DOHH2 (cell line): ENCODE data around the gene TEAD3.

Experiments
- H3F3A ChIP-seq: fragments of 200-600 bp; sonication (generic), shearing (Covaris generic); 2 replicates; pipeline ENCODE4 v1.6.0; 2016; ENCODE audit warnings: antibody characterized with exemption, mild to moderate bottlenecking; ENCODE audit not compliant: control insufficient read depth, insufficient read depth
- H3K27ac ChIP-seq: fragments of 200-600 bp; sonication (generic); 2 replicates; pipeline ENCODE4 v1.5.1; 2014; ENCODE audit warnings: low read depth, mild to moderate bottlenecking, low read length, moderate library complexity
- H3K27me3 ChIP-seq: fragments of 200-600 bp; sonication (generic); 2 replicates; pipeline ENCODE4 v1.6.1; 2014; ENCODE audit warnings: mild to moderate bottlenecking, low read length, mixed read lengths; ENCODE audit not compliant: control insufficient read depth
- H3K36me3 ChIP-seq: fragments of 200-600 bp; sonication (generic); 2 replicates; pipeline ENCODE4 v1.6.1; 2014; ENCODE audit warnings: mild to moderate bottlenecking, low read length, moderate library complexity, mixed read lengths; ENCODE audit not compliant: control insufficient read depth
- H3K4me1 ChIP-seq: fragments of 200-600 bp; sonication (generic); 2 replicates; pipeline ENCODE4 v1.6.1; 2014; ENCODE audit warnings: mild to moderate bottlenecking, low read length, mixed read lengths; ENCODE audit not compliant: control insufficient read depth
- H3K4me2 ChIP-seq: fragments of 200-600 bp; sonication (generic); 2 replicates; pipeline ENCODE4 v1.6.0; 2014; ENCODE audit warnings: mild to moderate bottlenecking, low read length, moderate library complexity
- H3K4me3 ChIP-seq: fragments of 200-600 bp; sonication (generic); 2 replicates; pipeline ENCODE4 v1.5.1; 2014; ENCODE audit warnings: mild to moderate bottlenecking, low read length, mixed read lengths
- H3K79me2 ChIP-seq: fragments of 200-600 bp; sonication (generic); 2 replicates; pipeline ENCODE4 v1.6.1; 2014; ENCODE audit warnings: mild to moderate bottlenecking, low read length, mixed read lengths; ENCODE audit not compliant: control insufficient read depth
- H3K9me2 ChIP-seq: fragments of 200-600 bp; sonication (generic); replicated peaks from 2 replicates; pipeline ENCODE4 v1.6.1; 2014; ENCODE audit warnings: mild to moderate bottlenecking, low read length, mixed read lengths; ENCODE audit not compliant: control insufficient read depth
- H3K9me3 ChIP-seq: fragments of 200-600 bp; sonication (generic); 2 replicates; pipeline ENCODE4 v1.6.1; 2014; ENCODE audit warnings: antibody characterized with exemption, low read length, mixed read lengths; ENCODE audit not compliant: control insufficient read depth, insufficient read depth
- H4K20me1 ChIP-seq: fragments of 200-600 bp; sonication (generic); 2 replicates; pipeline ENCODE4 v1.6.0; 2014; ENCODE audit warnings: low read depth, mild to moderate bottlenecking, antibody characterized with exemption, low read length, moderate library complexity; ENCODE audit not compliant: control insufficient read depth, insufficient read depth
- EZH2phosphoT487 ChIP-seq: fragments of 200-600 bp; sonication (generic); IDR thresholded peaks from 2 replicates; pipeline ENCODE4 v1.6.1; 2017; ENCODE audit warnings: borderline replicate concordance, mild to moderate bottlenecking, antibody characterized with exemption, low read length, moderate library complexity, mixed read lengths
- TF ChIP-seq, protein P1 (sequence below): fragments of 200-600 bp; sonication (generic); IDR thresholded peaks from one replicate; pipeline ENCODE4 v1.5.1; 2014; ENCODE audit warnings: antibody characterized with exemption, mild to moderate bottlenecking, low read depth, low read length; ENCODE audit not compliant: poor library complexity, severe bottlenecking

TEAD3 gene

DNA sequence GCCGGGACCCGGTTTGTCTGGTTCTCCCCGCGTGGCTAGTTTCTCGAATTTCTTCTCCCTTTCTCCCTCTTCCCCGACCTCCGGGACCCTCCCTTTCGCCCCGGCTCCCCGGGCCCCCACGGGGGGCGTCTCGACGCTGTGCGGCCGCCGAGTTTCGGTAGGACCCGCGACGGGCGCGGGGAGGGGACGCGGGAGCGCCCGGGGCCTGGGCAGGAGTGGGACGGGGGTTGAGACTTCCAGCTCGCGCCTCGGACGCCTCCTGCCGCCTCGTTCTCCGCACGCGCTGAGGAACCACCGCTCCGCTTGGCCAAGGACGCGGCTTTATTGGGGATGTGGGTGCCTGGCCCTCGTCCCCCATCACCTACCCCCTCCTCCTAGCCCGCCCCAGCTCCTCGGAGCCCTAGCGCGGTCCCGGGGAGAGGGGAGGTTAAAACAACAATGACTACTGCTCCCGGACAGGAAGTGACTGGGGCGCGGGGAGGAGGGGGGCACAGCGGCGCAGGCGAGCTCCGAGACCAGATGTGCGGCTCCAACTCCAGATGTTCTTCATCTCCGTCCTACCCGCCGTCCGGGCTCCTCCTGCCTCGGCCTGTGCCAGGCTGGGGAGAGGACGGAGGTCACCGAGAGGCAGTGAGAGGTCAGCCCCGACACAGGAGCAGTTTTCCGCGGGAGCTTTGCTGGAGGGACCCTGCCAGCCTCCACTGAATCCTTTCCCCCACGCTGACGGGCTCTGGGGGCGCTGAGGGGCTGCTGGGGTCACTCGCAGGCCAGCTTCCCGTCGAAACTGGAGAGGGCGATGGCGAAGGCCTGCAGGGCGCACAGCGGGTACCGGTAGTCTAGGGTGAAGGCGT, 917 bp upstream of the TEAD3 start:
- Histone ChIP-seq H3K27me3 (peaks cover 76% of the 10 kb centered on the region), H4K20me1 (peaks cover 5% of the 10 kb centered on the region; the same call in 1 of the 2 replicates), H3K4me2 (peak overlapping the region; percentile 87), H3K36me3 (no peaks in the 10 kb centered on the region), H3F3A (no peaks in the 10 kb centered on the region), H3K9me2 (no peaks in the 10 kb centered on the region), H3K4me1 (peaks cover 19% of the 10 kb centered on the region), H3K9me3 (no peaks in the 10 kb centered on the region), H3K79me2 (no peaks in the 10 kb centered on the region), H3K27ac (no peak overlapping the region), H3K4me3 (peak overlapping the region; percentile 65)
- no peak for TF ChIP-seq EZH2phosphoT487
- TF ChIP-seq, protein P1, sequence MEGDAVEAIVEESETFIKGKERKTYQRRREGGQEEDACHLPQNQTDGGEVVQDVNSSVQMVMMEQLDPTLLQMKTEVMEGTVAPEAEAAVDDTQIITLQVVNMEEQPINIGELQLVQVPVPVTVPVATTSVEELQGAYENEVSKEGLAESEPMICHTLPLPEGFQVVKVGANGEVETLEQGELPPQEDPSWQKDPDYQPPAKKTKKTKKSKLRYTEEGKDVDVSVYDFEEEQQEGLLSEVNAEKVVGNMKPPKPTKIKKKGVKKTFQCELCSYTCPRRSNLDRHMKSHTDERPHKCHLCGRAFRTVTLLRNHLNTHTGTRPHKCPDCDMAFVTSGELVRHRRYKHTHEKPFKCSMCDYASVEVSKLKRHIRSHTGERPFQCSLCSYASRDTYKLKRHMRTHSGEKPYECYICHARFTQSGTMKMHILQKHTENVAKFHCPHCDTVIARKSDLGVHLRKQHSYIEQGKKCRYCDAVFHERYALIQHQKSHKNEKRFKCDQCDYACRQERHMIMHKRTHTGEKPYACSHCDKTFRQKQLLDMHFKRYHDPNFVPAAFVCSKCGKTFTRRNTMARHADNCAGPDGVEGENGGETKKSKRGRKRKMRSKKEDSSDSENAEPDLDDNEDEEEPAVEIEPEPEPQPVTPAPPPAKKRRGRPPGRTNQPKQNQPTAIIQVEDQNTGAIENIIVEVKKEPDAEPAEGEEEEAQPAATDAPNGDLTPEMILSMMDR, result no peak

DNA sequence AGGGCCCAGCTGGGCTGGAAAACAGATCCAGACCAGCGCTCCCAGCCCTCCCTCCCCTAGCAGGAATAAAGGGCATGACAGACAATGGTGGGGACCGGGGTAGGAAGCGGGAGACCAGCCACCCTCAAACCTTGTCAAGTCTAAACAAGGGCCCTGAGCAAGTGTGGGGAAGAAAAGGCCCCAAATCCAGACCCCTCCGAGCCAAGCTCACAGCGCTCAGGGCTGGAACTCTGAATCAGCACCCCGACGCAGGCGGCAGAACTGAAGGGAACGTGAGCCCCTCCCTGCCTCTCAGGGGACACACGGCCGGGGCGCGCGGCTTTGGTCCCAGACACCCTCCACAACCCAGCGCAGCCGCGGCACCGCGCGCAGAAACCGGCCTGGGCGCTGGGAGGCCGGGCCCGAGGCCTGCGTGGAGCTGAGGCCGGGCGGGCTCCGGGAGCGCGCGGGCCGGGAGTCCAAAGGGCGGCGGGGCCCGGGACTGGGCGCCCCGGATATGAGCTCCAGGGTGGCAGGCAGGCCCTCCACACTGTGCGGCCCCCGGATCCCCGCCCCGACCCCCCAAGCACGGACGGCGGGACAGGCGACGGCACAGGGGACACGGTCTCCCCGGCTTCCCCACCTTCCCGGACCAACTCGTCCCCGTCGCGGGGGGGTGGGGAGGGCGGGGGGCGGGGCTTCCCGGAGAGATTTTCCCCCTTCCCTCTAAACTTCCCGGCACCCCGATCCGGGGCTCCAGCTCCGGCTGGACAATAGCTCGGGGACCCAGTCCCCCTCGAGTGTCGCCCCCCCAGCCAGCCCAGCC, 641 bp downstream of the TEAD3 start:
- no peaks in the 10 kb centered on the region for H3K9me3 ChIP-seq
- peak overlapping the region; percentile 67 for H3K4me2 ChIP-seq
- H3K27me3 ChIP-seq, result peaks cover 87% of the 10 kb centered on the region
- H3K4me3 ChIP-seq, result peak overlapping the region; percentile 59
- H3K27ac ChIP-seq, result no peak overlapping the region
- TF ChIP-seq, protein P1, result no peak
- TF ChIP-seq EZH2phosphoT487, result no peak
- H3K36me3 ChIP-seq, result no peaks in the 10 kb centered on the region
- peaks cover 5% of the 10 kb centered on the region; the same call in 1 of the 2 replicates for H4K20me1 ChIP-seq
- no peaks in the 10 kb centered on the region for H3K9me2 ChIP-seq
- peaks cover 19% of the 10 kb centered on the region for H3K4me1 ChIP-seq
- H3F3A ChIP-seq, result no peaks in the 10 kb centered on the region
- H3K79me2 ChIP-seq, result no peaks in the 10 kb centered on the region

DNA sequence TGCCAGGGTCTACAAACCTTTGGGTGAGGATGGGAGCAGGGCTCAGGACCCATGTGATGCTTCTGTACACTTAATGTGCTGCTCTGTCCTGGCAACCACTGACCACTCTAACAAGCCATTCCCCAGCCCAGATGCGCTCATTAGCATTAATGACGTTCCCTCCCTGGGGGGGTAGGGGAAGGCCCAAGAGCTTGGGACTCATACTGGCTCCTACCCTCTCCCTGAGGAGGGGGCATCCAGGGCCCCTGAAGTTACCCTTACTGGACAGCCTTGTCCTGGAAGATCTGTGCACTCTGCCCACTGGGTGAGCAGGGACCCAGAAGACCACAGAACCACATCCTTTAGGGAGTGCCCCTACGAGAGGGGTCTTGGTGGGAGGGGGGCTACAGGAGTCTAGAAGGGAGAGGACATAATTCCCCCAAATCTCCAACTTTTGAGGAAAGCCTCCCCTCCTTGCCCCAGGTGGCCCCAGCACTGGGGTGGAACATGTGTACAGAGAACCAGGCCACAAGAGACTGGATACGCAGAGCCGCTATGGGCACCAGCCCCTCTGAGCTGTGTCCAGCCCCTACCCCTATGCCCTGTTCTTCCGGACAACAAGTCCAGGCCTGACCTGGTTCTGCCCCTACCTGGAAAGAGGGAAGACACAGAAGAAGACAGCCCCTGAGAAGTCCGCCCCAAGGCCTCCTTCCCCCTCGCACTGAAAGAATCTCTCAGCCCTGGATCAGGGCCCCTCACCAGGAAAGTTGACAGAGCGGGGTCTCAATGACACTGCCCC, 1.4 kb downstream of the TEAD3 start:
- H3K4me3 ChIP-seq, result no peak overlapping the region
- no peak overlapping the region for H3K27ac ChIP-seq

More for the DNA sequence above, 1.4 kb downstream of the TEAD3 start:
- no peaks in the 10 kb centered on the region for H3K36me3 ChIP-seq
- H3K27me3 ChIP-seq, result peaks cover 87% of the 10 kb centered on the region
- H3K9me2 ChIP-seq, result no peaks in the 10 kb centered on the region
- H4K20me1 ChIP-seq, result peaks cover 5% of the 10 kb centered on the region; the same call in 1 of the 2 replicates
- H3K4me1 ChIP-seq, result peaks cover 19% of the 10 kb centered on the region
- no peaks in the 10 kb centered on the region for H3K79me2 ChIP-seq
- TF ChIP-seq, protein P1, result no peak
- no peak for TF ChIP-seq EZH2phosphoT487
- no peak overlapping the region for H3K4me2 ChIP-seq
- H3K9me3 ChIP-seq, result no peaks in the 10 kb centered on the region
- no peaks in the 10 kb centered on the region for H3F3A ChIP-seq
